Activated CD8-positive, alpha-beta memory T cell treated with anti-CD3 and anti-CD28 coated beads, Interleukin-2, amount 50 U/mL, for 24 hours (primary cell): ENCODE measurements around the gene XG.
"Not testable (repeated sequence)": the region's sequence is repeated elsewhere in the genome, so short reads cannot be mapped to it uniquely, and the experiment has no call there.

Source experiments
- DNase-seq: peaks from one replicate; pipeline ENCODE4 v3.0.0-alpha.2; 2020; ENCODE audit errors: extremely low read depth

The XG gene, protein sequence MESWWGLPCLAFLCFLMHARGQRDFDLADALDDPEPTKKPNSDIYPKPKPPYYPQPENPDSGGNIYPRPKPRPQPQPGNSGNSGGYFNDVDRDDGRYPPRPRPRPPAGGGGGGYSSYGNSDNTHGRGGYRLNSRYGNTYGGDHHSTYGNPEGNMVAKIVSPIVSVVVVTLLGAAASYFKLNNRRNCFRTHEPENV

DNA sequence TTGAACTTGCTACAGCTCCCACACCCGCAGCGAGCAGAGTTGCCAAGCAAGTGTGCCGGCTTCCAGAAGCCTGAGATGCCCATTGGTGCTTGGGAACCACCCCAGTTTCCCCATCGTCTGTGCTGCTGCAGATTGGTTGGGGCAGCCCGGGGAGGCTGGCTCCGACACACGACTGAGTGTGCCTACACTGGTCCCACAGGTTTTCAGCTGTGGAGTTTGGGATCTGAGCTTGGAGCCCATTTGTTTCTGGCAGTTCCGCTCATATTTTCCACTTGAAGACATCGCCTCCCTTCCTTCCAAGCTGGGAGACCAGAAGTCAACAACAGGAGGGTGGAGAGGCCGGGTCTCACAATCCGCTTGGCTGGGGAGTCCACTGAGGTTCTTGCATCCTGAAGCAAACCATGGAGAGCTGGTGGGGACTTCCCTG lies at the start of gene XG:
Gene XG, plus strand, starts transcription at position 167 of the 427 bp plus-strand sequence. Its CDS starts 235 bp downstream, at position 402.
- not testable (repeated sequence) for DNase-seq

DNA sequence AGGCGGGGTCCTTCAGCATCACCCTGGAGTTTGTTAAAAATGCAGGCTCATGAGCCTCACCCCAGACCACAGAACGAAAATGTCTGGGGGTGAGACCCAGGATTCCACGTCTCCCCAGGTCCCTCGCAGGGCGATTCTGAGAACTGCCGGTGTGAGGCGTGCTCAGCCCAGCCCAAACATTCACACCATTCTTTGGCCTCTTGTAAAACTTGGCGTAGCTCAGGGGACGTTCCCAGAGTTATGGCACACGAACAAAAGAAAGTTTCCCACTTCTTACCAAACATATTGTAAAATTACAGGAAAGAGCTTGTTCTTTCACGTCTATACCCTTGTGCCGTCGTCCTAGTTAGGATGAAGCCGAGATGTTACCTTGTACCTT lies 47.9 kb upstream of the XG start:
- DNase-seq: no peak

DNA sequence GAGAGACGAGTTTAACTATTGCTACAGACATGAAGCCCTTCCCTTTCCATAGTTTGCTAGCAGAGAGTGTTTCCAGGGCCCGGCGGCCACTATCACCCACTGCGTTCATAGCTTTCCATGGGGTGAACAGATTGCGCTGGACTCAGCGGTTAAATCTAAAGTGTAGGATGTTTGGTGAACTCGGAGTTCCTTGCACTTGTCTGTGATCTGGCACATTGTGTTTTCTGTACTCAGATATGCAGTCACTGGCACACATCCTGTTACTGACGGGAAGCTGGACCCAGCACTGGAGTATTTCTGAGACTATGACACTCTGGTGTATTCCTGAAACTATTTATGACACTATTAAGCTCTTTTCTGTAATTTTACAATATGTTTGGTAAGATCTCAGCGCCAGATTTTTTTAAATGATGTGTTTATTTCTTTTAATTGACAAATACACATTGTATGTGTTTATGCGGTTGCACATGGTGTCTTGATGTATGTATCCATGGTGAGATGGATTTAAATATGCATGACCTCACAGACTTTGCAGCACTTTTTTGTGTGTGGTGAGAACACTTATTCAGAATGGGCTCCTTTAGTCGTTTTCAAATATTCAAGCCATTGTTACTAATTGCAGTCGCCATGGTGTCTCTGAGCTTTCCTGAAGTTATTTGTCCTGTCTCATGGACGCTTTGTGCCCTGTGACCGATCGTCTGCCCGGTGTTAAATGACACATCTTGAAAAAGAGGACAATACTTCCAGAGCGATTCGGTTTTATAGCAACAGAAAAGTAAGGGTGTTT lies 46.6 kb upstream of the XG start:
- DNase-seq: no peak

DNA sequence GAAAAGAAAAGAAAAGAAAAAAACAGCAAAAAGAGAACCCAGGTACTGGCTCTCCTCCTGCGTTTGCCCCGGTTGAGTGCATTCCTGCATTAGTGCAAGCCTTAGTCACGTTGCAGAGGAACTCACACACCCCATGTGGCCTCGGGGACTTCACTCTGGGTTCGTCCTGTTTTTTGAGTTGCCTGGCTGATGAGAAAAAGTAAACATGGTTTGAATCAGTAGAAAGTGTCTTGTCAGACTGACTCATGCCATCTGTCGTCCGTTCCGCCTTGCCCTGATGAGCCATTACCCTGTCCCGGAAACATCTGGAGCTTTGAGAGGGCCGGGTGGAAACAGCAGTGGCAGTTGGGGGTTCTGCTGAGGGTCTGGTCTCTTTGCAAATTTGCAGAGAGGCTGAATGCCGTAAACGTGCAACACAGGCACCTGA lies 44.5 kb upstream of the XG start:
- peak; percentile 57 for DNase-seq

DNA sequence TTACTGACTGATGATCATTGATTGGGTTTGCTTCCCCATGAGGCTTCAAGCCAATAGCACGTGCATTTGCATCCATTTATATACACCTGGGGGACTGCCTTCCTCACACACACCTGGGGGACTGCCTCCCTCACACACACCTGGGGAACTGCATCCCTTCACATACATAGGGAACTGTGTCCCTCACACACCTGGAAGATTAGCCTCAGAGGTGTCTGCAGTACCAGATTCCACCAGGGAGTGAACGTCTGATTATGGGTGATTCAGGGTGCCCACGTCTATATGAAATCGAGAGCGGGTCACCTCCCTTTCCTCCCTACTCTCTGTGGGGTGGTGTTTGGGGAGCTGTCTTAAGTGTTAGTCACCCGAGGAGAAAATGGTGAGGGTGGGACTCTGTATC lies 43.8 kb upstream of the XG start:
- no peak for DNase-seq

DNA sequence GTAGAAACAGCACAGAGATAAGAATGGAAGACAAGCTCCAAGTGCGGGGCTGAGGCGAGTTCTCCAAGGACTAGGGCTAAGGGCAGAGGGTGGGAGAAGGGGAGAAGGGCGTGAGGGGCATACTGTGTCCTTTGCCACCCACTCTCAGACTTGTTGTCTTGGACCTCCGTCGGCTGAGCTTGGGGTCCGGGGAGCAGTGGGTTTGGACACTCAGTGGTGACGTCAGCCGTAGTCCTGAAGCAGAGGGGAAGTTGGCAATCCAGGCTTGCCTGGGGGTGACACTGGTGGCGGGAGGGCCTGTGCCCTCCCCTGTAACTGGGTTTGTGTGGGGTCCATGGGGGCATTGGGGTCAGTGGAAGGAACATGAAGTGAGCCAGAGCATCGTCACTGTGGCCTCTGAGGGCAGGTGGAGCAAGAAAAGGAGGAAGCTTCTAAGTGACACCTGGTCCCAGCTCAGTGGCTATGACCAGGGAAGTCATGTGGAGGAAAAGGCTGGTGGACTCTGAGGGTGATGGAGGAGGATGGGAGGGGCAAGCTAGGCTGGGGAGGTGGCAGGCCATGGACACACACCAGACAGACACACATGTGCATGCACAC lies 43.1 kb upstream of the XG start:
- no peak for DNase-seq

DNA sequence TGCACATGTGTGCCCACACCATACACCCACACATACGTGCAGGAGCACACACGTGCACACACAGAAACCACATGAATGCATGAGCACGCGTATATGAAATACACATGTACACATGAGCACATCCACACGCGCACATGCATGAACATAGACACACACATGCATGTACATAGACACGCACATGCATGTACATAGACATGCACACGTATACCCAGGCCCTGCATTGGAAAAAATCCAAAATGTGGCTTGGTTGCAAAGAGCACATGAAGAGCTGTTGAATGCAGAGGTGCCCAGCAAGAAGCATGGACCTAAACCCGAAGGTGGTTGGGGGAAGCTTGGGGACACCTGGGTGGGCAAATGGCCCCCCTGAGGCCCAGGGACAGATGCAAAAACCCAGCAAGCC lies 42.3 kb upstream of the XG start:
- no peak for DNase-seq

DNA sequence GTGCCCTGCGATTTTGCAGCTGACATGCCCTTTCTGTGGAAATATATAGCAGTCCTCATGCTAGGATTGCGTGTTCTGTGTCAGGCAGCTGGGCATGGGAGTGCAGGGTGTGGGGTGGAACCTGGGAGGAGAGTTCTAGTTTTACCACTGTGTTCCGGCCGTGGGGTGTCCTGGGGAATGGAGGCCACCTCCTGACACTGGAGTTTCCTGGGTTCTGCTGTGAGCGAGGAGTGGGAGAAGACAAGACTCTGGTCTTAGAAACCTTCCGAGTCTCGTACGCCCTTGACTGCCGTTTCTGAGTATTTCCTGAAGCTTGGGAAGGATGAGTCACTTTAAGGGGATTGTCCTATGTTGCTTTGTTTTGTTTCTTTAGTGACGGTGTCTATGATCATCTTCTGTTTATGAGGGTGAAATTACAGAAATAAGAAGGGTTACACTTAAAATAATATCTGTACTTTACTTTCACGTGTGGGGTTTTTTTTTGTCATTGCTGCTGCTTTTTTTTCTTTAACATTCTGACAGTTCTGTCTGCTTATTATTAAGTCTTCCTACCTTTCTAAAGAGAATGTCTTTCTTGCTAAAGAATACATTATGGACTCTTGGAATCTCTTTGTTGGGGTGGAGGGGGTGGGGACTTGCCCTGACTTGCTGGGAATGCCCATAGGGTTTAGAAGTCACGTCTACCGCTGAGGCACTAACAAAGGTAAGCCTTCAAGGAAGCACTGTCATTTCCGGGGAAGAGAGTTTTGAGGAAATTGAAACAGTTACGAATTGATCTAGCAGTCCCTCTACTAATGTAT lies 41.6 kb upstream of the XG start:
- no peak for DNase-seq

DNA sequence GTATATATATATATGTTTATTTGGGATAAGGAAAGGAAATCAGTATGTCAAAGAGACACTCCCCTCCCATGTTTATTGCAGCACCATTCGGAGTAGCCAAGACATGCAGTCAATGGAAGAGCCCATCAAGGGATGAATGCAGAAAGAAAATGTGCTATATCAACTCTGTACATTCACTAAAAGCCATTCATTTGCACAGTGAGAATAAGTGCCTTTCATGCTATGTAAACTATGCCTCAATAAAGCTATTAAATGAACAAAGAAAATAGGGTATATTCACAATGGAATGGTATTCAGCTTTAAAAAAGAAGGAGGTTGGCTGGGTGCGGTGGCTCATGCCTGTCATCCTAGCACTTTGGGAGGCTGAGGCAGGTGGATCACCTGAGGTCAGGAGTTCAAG lies 40.4 kb upstream of the XG start:
- DNase-seq: no peak

DNA sequence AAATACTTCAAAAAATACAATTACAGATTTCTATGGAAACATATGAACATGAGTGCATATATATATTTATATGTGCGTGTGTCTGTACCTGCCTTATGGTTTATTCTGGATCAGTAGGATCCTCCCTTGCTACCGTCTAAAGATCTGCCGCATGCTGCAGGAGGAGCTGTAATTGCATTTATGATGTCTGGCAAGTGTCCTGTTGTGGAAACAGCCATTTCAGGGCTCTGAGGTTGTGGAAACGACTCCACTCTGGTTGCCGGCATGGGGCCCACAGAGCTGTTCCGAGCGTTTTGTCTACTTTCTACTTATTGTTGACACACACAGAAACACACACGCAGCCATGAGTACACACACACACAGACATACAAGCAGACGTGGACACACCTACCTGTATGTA lies 39.4 kb upstream of the XG start:
- DNase-seq: no peak

DNA sequence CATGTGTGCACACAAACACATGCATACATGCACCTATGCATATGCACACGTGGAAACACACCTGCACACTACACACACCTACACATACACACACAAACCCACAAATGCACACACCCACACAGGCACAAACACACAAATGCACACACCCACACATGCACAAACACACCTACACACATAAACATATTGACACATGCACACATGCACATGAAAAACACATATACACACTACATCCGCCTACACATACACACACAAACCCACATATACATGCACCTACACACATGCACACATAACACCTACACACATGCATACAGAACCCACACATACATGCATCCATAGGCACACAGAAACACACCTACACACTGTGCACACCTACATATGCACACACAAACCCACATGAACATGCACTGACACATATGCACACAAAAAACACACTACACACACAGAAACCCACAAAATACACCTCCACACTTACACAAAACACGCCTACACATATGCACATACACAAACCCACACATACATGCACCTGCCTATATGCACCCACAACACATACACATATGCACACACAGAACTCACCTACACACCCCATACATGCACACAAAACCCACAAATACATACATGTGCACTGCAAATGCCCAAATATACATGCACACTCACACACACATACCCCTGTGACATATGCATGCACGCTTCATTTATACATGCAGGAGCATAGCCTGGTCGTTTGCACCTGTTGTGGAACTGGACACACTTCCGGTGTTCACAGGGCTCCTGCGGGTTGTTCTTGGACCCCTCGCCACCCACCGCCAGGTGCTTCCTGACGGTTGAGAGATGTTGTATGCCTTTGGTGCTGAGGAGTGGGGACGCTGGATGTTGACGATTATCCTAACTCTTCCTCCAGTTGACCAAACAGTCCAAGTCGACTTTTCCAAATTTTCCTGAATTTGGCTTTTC lies 38.7 kb upstream of the XG start:
- DNase-seq: no peak

DNA sequence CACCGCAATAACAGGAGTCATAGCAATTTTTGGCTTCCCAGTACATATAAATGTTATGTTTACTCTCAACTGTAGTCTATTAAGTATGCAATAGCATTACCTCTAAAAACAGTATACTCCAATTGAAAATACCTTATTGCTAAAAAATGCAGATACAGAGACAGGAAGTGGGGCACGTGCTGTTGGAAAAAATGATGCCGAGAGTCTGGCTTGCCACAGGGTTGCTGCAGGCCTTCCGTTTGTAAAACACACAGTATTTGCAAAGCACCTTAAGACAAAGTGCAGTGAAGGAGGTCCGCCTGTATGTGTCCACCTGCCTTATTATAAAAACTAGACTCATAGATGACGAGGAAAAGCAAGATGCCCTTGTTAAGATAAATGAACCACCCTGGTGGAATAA lies 37.3 kb upstream of the XG start:
- no peak for DNase-seq

DNA sequence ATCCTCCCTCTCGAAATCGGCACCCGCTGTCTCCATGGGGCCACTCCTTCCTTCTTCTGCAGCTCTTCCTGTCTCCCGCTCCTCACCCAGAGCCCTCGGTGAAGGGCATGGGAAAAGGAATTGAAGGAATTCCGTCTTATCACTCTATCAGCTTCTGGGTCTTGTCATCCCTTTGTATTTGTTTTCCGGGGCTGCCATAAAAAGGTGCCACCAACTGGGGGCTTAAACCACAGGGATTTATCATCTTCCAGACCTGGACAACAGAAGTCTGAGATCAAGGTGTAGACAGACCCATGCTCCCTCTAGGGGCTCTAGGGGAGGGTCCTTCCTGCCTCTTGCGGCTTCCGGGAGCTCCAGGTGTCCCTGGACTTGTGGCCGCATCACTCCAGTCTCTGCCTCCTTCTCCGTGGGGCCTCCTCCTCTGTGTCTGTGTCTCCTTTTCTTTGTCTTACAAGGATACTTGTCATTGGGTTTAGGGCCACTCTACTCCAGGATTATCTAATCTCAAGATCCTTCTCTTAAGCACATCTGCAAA lies 36.7 kb upstream of the XG start:
- DNase-seq: no peak

DNA sequence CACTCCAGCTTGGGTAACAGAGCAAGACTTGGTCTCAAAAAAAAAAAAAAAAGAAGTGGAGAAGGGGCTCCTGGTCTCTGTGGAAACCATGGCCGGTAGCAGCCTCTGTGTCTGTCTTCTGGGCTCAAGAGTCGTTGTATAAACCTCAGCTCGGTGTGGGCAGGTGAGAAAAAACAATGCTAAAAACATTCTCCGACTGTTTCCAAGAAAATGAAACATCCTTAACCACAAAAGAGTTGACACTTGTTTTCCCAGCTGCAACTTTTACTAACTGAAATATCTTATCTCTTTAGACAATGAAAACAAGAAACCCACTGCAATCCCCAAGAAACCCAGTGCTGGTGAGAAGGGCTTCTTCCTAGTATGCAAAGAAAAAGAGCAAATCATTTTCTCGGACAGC lies 34.5 kb upstream of the XG start:
- no peak for DNase-seq

DNA sequence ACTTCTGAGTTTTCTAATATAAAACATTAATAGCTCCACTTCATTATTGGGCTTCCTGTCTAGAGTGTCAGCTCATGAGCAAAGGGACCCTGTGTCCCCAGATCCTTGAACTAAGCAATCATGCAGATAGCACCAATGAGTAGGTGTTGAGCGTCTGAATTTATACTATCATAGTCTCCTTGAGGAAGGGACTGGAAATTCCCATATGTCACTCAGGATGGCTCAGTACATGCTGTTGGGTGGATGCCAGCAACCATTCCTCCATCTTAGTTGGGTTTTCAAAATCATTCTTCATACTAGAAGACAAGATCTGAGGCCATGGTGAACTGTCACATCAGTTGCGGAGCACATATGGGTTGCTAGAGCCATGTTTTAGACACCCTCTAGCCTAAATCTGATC lies 33.0 kb upstream of the XG start:
- DNase-seq: no peak

DNA sequence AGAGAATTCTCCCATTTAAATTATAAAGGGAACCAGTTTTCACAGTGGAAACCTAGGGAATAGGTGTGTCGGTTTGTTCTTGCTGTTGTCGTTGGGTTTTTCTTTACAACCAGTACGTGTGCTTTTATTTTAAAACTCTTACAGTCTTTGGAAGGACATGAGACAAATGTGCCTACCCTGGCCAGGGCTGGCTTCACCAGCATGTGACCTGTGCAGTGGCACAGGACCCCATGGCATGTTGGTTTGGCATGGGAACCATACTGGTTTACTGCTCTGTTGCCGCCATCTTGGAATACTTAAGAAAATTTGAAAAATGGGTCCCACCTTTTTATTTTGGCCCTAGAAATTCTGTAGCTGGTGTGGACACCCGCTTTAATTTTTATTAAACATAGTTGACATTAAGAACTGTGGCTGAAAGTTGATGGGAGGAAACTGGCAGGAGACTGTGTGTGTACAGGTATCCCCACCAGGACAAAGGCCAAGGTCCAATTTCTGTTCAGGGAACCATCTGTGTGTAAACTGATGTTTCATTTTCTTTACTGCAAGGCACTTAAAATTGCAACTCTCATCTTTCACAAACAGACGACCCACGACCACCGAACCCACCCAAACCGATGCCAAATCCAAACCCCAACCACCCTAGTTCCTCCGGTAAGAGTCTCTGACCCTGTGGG lies 31.9 kb upstream of the XG start:
- no peak for DNase-seq

DNA sequence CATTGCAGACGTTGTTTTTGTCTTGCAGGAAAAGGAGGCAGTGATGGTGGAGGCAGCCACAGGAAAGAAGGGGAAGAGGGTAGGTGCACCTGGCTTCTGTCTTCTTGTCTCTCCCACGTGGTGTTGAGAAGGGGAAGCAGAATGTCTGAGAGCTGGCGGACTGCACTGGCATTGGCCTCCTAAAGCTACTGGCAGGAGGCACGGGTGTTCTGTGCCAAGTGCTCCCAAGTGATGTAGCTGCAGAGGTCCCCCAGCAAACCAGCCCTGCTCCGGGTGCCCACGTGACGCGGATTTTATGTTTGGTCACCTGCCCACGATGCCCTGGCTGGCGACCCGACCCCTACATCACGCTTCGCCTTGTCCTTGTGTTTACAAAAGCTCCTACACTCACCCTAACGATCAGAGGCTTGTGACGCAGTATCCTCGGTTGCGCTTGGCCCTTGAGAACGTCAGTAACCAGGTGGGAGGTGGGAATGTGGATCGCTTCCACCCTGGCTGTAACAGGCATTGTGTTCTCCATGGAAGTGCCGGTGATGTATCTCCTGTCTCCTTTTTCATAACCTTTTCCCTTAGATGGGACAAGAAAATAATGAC lies 28.5 kb upstream of the XG start:
- DNase-seq: no peak

DNA sequence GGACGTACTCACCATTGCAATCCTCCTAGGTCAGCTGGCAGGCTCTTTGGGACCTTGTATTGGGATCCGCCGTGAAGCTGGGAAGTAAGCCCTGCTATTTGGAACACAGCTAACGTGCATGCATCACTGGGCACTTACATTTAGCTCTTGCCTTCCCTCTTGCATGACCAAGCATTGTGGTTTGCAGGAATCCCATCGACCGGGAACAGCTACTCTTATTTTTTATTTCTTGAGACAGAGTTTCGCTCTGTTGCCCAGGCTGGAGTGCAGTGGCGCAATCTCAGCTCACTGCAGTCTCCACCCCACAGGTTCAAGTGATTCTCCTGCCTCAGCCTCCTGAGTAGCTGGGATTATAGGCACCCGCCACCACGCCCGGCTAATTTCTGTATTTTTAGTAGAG lies 24.6 kb upstream of the XG start:
- DNase-seq: not testable (repeated sequence)

DNA sequence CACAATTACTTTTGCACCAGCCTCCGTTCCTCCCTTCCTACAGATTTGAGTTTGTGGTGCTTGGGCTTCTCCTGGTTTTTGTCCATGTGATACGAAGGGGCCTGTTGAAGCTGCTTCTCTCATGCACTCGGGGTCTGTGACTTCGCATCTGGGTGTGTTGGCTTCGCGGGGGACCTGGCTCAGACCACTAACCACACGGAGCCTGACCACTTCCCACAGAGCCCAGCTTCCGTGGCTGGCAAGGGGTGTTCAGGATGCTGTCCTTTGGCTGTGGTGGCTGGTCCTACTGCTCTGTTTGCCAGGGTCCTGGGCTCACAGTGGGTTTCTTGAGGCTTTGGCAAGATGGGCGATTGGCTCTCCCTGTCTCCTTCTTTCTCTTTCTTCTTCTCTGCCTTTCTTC lies 19.8 kb upstream of the XG start:
- no peak for DNase-seq

DNA sequence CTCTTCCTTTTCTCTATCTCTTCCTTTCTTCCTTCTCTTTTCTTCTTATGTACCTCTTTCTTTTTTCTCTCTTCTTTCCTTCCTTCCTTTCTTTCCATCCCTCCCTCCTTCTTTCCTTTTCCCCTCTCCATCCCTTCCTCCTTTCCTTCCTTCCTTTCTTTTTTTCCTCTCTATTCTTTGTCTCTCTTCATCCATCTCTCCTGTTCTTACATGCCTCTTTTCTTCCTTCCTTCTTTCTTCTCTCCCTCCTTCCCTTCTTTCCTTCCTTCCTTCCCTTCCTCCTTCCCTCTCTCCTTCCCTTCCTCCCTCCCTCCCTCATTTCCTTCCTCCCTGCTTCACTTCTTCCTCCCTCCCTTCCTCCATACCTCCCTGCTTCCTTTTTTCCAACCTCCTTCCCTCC lies 19.2 kb upstream of the XG start:
- no peak for DNase-seq
